ENCODE results near the gene CHI3L2. TPM values are rescaled to one million over a fixed set of nuclear protein-coding genes. Genes with fewer than 3 reads are reported as not detected.

The CHI3L2 gene
- 1 to 10 TPM; 4.7 to 9.8 (median 7.7) TPM for total RNA-seq

GRCh38 chr1:111227434-111227833, at the start of gene CHI3L2:
Gene CHI3L2 (plus strand): TSS chr1:111227713. CDS start chr1:111227730, 17 bp downstream.
- Histone ChIP-seq H3K36me3 (no peaks in the 10 kb centered on the region), H3K4me3 (no peak within 1 kb of the TSS), H3K4me1 (peaks cover 17% of the 10 kb centered on the region), H3K9me3 (no peaks in the 10 kb centered on the region), H3K27ac (peak within 1 kb of the TSS; percentile 42), H3K27me3 (no peaks in the 10 kb centered on the region)
- TF ChIP-seq CTCF (IDR thresholded peaks at IDR 0.05) (no peak), POLR2A (IDR thresholded peaks at IDR 0.05) (no peak), POLR2AphosphoS5 (IDR thresholded peaks at IDR 0.05) (no peak), EP300 (IDR thresholded peaks at IDR 0.05) (no peak)
- 39% methylated on average over 3 of the region's 3 CpGs for WGBS
- no peak for DNase-seq (ENCODE audit: low spot score in 2 of 2)

GRCh38 chr1:111179968-111180533, 47.5 kb upstream of the CHI3L2 start:
- DNase-seq (ENCODE audit: low spot score in 2 of 2) = no peak
- H3K4me1 ChIP-seq = peaks cover 9% of the 10 kb centered on the region
- no peak overlapping the region for H3K27ac ChIP-seq
- no peak overlapping the region for H3K4me3 ChIP-seq
- H3K27me3 ChIP-seq = no peaks in the 10 kb centered on the region
- no peaks in the 10 kb centered on the region for H3K9me3 ChIP-seq
- TF ChIP-seq POLR2AphosphoS5 (IDR thresholded peaks at IDR 0.05) (no peak), EP300 (IDR thresholded peaks at IDR 0.05) (no peak), CTCF (IDR thresholded peaks at IDR 0.05) (no peak), POLR2A (IDR thresholded peaks at IDR 0.05) (no peak)
- peaks cover 30% of the 10 kb centered on the region for H3K36me3 ChIP-seq

GRCh38 chr1:111182052-111182451, 45.5 kb upstream of the CHI3L2 start:
- H3K4me1 ChIP-seq = peaks cover 9% of the 10 kb centered on the region
- no peaks in the 10 kb centered on the region for H3K9me3 ChIP-seq
- no peak for DNase-seq (ENCODE audit: low spot score in 2 of 2)
- H3K36me3 ChIP-seq = peaks cover 32% of the 10 kb centered on the region
- WGBS = 98% methylated on average over 2 of the region's 2 CpGs
- no peaks in the 10 kb centered on the region for H3K27me3 ChIP-seq
- TF ChIP-seq EP300 (IDR thresholded peaks at IDR 0.05) (no peak), POLR2AphosphoS5 (IDR thresholded peaks at IDR 0.05) (no peak), POLR2A (IDR thresholded peaks at IDR 0.05) (no peak)
- no peak overlapping the region for H3K4me3 ChIP-seq
- no peak overlapping the region for H3K27ac ChIP-seq

GRCh38 chr1:111183308-111184069, 44.0 kb upstream of the CHI3L2 start:
- H3K4me1 ChIP-seq = peaks cover 9% of the 10 kb centered on the region
- no peak overlapping the region for H3K4me3 ChIP-seq
- H3K9me3 ChIP-seq = no peaks in the 10 kb centered on the region
- no peak for DNase-seq (ENCODE audit: low spot score in 2 of 2)
- H3K27me3 ChIP-seq = no peaks in the 10 kb centered on the region
- H3K36me3 ChIP-seq = peaks cover 43% of the 10 kb centered on the region
- H3K27ac ChIP-seq = no peak overlapping the region
- TF ChIP-seq CTCF (IDR thresholded peaks at IDR 0.05) = no peak
- no peak for TF ChIP-seq POLR2AphosphoS5 (IDR thresholded peaks at IDR 0.05)
- TF ChIP-seq POLR2A (IDR thresholded peaks at IDR 0.05) = no peak
- 83% methylated on average over 6 of the region's 6 CpGs for WGBS

GRCh38 chr1:111184663-111185062, 42.9 kb upstream of the CHI3L2 start:
- no peak for DNase-seq (ENCODE audit: low spot score in 2 of 2)
- Histone ChIP-seq H3K27ac (no peak overlapping the region), H3K27me3 (no peaks in the 10 kb centered on the region), H3K9me3 (no peaks in the 10 kb centered on the region), H3K36me3 (peaks cover 47% of the 10 kb centered on the region), H3K4me3 (no peak overlapping the region), H3K4me1 (peaks cover 9% of the 10 kb centered on the region)
- TF ChIP-seq EP300 (IDR thresholded peaks at IDR 0.05) = no peak
- TF ChIP-seq POLR2A (IDR thresholded peaks at IDR 0.05) = no peak
- TF ChIP-seq POLR2AphosphoS5 (IDR thresholded peaks at IDR 0.05) = no peak
- no peak for TF ChIP-seq CTCF (IDR thresholded peaks at IDR 0.05)
